Osteocyte (in vitro differentiated cells): Measurements from ENCODE around the gene SDF4. TPM values are rescaled to one million over a fixed set of nuclear protein-coding genes. Genes with fewer than 3 reads are reported as not detected.

ENCODE experiments used
- DNase-seq: peaks from one replicate; pipeline ENCODE4 v3.0.0; 2021; ENCODE audit warnings: mixed read lengths; ENCODE audit not compliant: unreplicated experiment; ENCODE audit errors: extremely low spot score
- H3K27ac Mint-ChIP-seq: one replicate; pipeline ENCODE4 v1.8.0; 2021; ENCODE audit warnings: mild to moderate bottlenecking, mixed read lengths; ENCODE audit not compliant: unreplicated experiment
- H3K27me3 Mint-ChIP-seq: one replicate; pipeline ENCODE4 v1.8.0; 2021; ENCODE audit warnings: mixed read lengths; ENCODE audit not compliant: unreplicated experiment
- H3K36me3 Mint-ChIP-seq: one replicate; pipeline ENCODE4 v1.8.0; 2021; ENCODE audit warnings: mixed read lengths; ENCODE audit not compliant: unreplicated experiment
- H3K4me1 Mint-ChIP-seq: one replicate; pipeline ENCODE4 v1.8.0; 2021; ENCODE audit warnings: mixed read lengths; ENCODE audit not compliant: unreplicated experiment
- H3K4me3 Mint-ChIP-seq: one replicate; pipeline ENCODE4 v1.8.0; 2021; ENCODE audit warnings: mild to moderate bottlenecking, moderate library complexity, mixed read lengths; ENCODE audit not compliant: unreplicated experiment
- H3K9me3 Mint-ChIP-seq: one replicate; pipeline ENCODE4 v1.8.0; 2021; ENCODE audit warnings: mixed read lengths; ENCODE audit not compliant: unreplicated experiment
- total RNA-seq: library from RNA; stranded (reverse); gene quantifications from 2 replicates; pipeline ENCODE4 v1.2.1, GENCODE V29; 2021
- TF ChIP-seq, protein P1 (sequence below): fragments of 200-600 bp; sonication (generic); IDR thresholded peaks from 2 replicates; pipeline ENCODE4 v1.5.0; 2021; ENCODE audit warnings: antibody characterized with exemption, mild to moderate bottlenecking, moderate library complexity

SDF4 gene
- total RNA-seq, 1 donor from 2014 or later = 196 TPM

DNA sequence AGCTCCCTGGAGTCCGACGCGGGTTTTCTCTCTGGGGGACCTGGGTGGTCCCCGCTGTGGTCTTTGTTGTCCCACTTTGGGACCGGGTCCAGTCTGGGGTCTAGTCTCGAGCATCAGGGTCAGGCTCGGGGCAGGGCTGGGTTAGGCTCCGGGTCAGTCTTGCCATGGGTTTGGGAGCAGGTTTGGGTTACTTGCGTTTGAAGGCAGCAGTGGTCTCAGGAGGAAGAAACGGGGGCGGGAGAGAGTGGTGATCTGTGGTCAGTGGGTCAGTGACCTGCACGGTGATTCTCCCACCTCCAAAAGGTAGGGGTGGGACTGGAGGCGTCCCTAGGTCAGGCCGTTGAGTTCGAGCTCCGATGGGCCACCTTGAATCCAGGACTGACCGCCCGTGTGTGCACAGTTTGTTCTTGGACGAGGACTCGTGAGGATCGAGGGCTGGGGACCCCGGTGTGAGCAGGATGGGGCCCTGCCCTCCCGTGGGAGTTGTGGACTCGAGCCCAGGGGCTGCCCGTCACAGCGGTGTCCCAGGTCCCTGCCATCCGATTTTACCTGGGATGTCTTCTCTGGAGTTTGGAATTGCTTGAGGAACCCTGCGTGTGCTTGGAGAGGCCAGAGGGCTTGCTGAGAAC lies 2.5 kb upstream of the SDF4 start:
- no peak for DNase-seq
- Mint-ChIP-seq H3K4me3 (peak overlapping the region; percentile 69), H3K4me1 (peaks cover 46% of the 10 kb centered on the region), H3K36me3 (peaks cover 8% of the 10 kb centered on the region), H3K27me3 (no peaks in the 10 kb centered on the region), H3K9me3 (no peaks in the 10 kb centered on the region), H3K27ac (peak overlapping the region; percentile 42)
- TF ChIP-seq, protein P1, sequence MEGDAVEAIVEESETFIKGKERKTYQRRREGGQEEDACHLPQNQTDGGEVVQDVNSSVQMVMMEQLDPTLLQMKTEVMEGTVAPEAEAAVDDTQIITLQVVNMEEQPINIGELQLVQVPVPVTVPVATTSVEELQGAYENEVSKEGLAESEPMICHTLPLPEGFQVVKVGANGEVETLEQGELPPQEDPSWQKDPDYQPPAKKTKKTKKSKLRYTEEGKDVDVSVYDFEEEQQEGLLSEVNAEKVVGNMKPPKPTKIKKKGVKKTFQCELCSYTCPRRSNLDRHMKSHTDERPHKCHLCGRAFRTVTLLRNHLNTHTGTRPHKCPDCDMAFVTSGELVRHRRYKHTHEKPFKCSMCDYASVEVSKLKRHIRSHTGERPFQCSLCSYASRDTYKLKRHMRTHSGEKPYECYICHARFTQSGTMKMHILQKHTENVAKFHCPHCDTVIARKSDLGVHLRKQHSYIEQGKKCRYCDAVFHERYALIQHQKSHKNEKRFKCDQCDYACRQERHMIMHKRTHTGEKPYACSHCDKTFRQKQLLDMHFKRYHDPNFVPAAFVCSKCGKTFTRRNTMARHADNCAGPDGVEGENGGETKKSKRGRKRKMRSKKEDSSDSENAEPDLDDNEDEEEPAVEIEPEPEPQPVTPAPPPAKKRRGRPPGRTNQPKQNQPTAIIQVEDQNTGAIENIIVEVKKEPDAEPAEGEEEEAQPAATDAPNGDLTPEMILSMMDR = no peak

DNA sequence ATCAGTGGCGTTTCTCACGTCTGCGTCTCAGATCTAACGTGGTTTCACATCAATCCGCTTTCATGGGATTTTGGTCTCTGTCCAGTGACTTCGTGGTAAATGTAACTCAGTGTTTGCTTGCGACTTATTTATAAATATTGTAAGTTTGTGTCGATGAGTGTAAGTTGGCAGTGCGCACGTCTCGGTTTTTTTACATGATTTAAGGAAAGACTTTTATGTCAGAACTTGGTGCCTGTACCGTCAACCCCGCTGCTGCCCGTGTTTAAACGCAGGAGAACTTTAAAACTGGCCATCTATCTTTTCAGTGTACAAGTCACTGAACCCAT lies 1.7 kb upstream of the SDF4 start:
- Mint-ChIP-seq H3K27ac (peak overlapping the region; percentile 42), H3K36me3 (peaks cover 8% of the 10 kb centered on the region), H3K9me3 (no peaks in the 10 kb centered on the region), H3K4me1 (peaks cover 42% of the 10 kb centered on the region), H3K27me3 (no peaks in the 10 kb centered on the region), H3K4me3 (peak overlapping the region; percentile 69)
- TF ChIP-seq, protein P1 = no peak
- DNase-seq = no peak

DNA sequence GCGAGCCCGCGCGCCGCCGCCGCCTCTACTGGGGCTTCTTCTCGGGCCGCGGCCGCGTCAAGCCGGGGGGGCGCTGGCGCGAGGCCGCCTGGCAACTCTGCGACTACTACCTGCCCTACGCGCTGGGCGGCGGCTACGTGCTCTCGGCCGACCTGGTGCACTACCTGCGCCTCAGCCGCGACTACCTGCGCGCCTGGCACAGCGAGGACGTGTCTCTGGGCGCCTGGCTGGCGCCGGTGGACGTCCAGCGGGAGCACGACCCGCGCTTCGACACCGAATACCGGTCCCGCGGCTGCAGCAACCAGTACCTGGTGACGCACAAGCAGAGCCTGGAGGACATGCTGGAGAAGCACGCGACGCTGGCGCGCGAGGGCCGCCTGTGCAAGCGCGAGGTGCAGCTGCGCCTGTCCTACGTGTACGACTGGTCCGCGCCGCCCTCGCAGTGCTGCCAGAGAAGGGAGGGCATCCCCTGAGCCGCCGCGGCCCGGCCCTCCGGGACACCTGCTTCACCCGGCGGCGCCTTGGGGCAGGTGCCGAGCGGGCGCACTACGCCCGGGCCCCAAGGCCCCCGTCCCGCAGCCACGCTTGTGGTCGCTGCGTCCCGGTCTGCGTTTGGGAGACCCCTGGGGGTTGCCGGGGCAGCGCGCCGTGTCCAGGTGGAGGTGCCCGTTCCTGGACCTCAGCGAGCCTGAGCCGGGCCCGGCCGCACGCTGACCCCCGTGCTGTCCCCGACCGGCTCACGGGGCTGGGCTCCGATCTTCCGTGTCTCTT lies 1.2 kb upstream of the SDF4 start:
- Mint-ChIP-seq H3K9me3 (no peaks in the 10 kb centered on the region), H3K27me3 (no peaks in the 10 kb centered on the region), H3K4me1 (peaks cover 42% of the 10 kb centered on the region), H3K36me3 (peaks cover 8% of the 10 kb centered on the region), H3K27ac (no peak overlapping the region), H3K4me3 (peak overlapping the region; percentile 69)
- no peak for DNase-seq
- TF ChIP-seq, protein P1 = no peak

DNA sequence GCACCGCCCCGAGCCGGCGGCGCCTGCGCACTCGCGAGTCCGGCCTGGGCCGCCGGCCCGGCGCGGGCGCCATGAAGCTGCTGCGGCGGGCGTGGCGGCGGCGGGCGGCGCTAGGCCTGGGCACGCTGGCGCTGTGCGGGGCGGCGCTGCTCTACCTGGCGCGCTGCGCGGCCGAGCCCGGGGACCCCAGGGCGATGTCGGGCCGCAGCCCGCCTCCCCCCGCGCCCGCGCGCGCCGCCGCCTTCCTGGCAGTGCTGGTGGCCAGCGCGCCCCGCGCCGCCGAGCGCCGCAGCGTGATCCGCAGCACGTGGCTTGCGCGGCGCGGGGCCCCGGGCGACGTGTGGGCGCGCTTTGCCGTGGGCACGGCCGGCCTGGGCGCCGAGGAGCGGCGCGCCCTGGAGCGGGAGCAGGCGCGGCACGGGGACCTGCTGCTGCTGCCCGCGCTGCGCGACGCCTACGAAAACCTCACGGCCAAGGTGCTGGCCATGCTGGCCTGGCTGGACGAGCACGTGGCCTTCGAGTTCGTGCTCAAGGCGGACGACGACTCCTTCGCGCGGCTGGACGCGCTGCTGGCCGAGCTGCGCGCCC lies 501 bp upstream of the SDF4 start, which contains the start of gene B3GALT6:
TSS of gene B3GALT6 (plus strand) at position 30 of the 588 bp plus-strand sequence. CDS start at position 72, 42 bp downstream.
- peak within 1 kb of the TSS; percentile 92 for H3K27ac Mint-ChIP-seq
- H3K9me3 Mint-ChIP-seq = no peaks in the 10 kb centered on the region
- DNase-seq = no peak
- H3K36me3 Mint-ChIP-seq = peaks cover 8% of the 10 kb centered on the region
- H3K27me3 Mint-ChIP-seq = no peaks in the 10 kb centered on the region
- peaks cover 38% of the 10 kb centered on the region for H3K4me1 Mint-ChIP-seq
- peak within 1 kb of the TSS; percentile 87 for H3K4me3 Mint-ChIP-seq
- TF ChIP-seq, protein P1 = no peak
